ENCODE results near the gene SELENOO. TPM values are rescaled to one million over a fixed set of nuclear protein-coding genes. Genes with fewer than 3 reads are reported as not detected.
"Not testable (repeated sequence)": the region's sequence is repeated elsewhere in the genome, so short reads cannot be mapped to it uniquely, and the experiment has no call there.

Gene SELENOO
- total RNA-seq, 4 donors from 2014 or later: 48.7 to 101 (median 74.0) TPM

DNA sequence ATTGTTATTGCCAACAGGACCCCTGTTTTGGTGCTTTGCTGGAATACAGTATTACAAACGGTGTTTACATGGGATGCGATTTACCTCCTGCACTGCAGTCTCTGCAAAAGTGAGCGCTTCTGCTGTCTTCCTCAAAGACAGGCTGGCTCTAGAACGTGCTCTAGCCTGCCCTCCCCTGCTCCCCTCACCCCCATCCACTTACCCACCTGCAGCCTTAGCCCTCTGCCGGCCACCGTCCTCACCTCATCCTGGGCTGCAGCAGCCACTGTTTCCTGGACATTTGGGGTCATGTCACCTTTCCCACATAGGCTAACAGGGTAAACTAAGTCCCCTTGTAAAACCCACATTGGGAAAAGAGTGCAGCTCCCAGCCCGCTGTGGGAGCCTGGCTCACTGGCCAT lies 39.9 kb upstream of the SELENOO start:
- no peak for DNase-seq
- H3K36me3 ChIP-seq: no peaks in the 10 kb centered on the region
- no peaks in the 10 kb centered on the region for H3K9me3 ChIP-seq
- H3K4me3 ChIP-seq: no peak overlapping the region
- TF ChIP-seq POLR2A (IDR thresholded peaks at IDR 0.05): no peak
- TF ChIP-seq, protein P1, sequence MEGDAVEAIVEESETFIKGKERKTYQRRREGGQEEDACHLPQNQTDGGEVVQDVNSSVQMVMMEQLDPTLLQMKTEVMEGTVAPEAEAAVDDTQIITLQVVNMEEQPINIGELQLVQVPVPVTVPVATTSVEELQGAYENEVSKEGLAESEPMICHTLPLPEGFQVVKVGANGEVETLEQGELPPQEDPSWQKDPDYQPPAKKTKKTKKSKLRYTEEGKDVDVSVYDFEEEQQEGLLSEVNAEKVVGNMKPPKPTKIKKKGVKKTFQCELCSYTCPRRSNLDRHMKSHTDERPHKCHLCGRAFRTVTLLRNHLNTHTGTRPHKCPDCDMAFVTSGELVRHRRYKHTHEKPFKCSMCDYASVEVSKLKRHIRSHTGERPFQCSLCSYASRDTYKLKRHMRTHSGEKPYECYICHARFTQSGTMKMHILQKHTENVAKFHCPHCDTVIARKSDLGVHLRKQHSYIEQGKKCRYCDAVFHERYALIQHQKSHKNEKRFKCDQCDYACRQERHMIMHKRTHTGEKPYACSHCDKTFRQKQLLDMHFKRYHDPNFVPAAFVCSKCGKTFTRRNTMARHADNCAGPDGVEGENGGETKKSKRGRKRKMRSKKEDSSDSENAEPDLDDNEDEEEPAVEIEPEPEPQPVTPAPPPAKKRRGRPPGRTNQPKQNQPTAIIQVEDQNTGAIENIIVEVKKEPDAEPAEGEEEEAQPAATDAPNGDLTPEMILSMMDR (IDR thresholded peaks at IDR 0.05): no peak
- no peaks in the 10 kb centered on the region for H3K4me1 ChIP-seq
- no peak overlapping the region for H3K27ac ChIP-seq
- H3K27me3 ChIP-seq: no peaks in the 10 kb centered on the region

DNA sequence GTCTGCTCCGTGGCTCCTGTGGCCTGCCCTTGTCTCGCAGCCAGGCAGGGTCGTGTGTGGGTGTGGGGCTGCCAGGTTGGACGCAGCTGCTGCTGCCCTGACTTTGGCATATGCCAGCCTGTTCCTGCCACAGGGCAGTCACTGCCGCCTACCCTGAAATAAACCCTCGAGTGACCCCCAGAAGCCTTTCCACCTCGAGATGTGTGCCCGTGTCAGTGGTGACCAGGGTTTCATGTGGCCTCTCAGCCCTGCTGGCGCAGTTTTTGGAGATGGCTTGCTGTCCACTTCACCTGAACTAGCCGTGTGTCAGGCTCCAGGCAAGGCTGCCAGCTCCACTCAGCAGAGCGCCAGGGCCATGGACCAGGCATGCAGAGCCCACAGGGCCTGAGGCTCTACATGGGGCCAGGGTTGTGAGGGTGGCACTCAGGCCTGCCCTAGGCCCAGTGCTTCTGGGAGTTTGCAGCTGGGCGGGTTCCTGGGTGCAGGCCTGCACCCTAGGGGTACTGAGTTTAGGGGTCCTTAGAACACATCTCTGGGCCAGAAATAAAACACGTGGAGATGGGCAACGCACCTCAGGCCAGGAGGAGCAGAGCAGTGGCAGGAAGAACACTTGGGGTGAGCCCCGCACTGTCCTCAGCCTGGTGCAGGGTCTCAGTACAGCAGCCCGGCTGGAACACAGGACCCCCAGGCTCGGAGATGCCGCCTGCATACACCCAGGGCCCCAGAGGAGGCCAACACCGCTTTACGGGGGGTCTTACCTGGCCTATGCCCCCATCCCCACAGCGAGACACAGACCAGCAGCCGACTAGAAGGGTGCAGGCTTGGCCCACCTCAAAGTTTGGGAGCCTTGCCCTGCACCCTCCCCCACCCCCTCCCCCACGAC lies 39.1 kb upstream of the SELENOO start:
- H3K9me3 ChIP-seq: no peaks in the 10 kb centered on the region
- H3K27me3 ChIP-seq: no peaks in the 10 kb centered on the region
- H3K4me1 ChIP-seq: no peaks in the 10 kb centered on the region
- H3K4me3 ChIP-seq: no peak overlapping the region
- H3K36me3 ChIP-seq: no peaks in the 10 kb centered on the region
- DNase-seq: no peak
- H3K27ac ChIP-seq: no peak overlapping the region
- TF ChIP-seq POLR2A (IDR thresholded peaks at IDR 0.05): no peak
- TF ChIP-seq, protein P1 (IDR thresholded peaks at IDR 0.05): no peak

DNA sequence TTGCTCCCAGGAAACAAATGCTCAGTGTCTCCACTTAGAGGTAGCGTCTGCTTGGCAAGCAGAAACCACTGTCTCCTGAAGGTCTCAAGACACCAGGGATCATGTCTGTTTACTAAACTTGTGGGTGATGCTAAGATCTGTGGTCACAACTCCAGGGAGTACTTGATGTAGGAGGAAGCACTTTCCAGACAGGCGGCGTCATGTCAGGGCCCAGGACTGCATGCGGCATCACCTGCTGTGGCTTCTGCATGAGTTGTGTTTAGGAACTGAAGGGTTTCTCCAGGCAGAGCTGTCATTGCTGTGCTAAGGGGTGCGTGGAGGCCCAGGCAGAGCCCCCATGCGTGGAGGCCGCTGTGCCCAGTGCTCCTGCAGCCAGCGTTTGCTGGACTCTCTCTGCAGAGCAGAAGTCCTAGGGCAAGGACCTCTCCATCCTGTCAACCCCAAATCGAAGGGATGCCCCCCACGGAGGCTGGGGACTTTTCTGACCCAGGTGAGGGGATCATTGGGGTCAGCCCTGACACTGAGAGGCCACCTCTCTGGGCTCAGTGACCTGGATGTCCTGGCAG lies 38.3 kb upstream of the SELENOO start:
- Histone ChIP-seq H3K4me1 (no peaks in the 10 kb centered on the region), H3K4me3 (no peak overlapping the region), H3K9me3 (no peaks in the 10 kb centered on the region), H3K36me3 (no peaks in the 10 kb centered on the region), H3K27me3 (no peaks in the 10 kb centered on the region), H3K27ac (no peak overlapping the region)
- DNase-seq: peak in 1 of 3 donors; percentile 34
- no peak for TF ChIP-seq POLR2A (IDR thresholded peaks at IDR 0.05)
- TF ChIP-seq, protein P1 (IDR thresholded peaks at IDR 0.05): no peak

DNA sequence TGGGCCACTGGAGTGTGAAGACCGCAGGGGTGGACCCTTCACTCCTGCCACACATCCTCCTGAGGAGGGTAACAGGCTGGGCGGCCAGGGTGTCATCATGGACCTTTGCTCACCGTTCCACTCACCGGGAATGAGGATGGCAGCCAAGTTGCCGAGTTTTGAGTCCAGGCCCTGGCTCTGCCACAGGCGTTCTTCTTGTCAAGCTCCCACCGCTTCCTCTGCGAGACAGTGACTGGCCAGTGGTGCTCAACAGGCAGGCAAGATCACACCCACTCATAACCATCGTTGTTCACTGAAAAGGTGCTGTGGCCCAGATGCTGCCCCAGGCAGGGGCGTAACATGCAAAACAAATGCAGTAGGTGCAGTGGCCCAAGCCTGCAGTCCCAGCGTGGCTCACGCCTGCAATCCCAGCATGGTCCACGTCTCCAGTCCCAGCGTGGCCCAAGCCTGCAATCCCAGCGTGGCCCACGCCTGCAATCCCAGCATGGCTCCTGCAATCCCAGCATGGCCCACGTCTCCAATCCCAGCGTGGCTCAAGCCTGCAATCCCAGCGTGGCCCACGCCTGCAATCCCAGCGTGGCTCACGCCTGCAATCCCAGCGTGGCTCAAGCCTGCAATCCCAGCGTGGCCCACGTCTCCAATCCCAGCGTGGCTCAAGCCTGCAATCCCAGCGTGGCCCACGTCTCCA lies 35.2 kb upstream of the SELENOO start:
- H3K4me3 ChIP-seq: no peak overlapping the region
- TF ChIP-seq, protein P1 (IDR thresholded peaks at IDR 0.05): no peak
- no peak for TF ChIP-seq POLR2A (IDR thresholded peaks at IDR 0.05)
- H3K27ac ChIP-seq: no peak overlapping the region
- H3K9me3 ChIP-seq: no peaks in the 10 kb centered on the region
- H3K4me1 ChIP-seq: peaks cover 0 to 9% (median 4%) of the 10 kb centered on the region in 4 donors
- no peaks in the 10 kb centered on the region for H3K36me3 ChIP-seq
- peaks cover 0 to 8% of the 10 kb centered on the region in 2 donors for H3K27me3 ChIP-seq
- no peak for DNase-seq

DNA sequence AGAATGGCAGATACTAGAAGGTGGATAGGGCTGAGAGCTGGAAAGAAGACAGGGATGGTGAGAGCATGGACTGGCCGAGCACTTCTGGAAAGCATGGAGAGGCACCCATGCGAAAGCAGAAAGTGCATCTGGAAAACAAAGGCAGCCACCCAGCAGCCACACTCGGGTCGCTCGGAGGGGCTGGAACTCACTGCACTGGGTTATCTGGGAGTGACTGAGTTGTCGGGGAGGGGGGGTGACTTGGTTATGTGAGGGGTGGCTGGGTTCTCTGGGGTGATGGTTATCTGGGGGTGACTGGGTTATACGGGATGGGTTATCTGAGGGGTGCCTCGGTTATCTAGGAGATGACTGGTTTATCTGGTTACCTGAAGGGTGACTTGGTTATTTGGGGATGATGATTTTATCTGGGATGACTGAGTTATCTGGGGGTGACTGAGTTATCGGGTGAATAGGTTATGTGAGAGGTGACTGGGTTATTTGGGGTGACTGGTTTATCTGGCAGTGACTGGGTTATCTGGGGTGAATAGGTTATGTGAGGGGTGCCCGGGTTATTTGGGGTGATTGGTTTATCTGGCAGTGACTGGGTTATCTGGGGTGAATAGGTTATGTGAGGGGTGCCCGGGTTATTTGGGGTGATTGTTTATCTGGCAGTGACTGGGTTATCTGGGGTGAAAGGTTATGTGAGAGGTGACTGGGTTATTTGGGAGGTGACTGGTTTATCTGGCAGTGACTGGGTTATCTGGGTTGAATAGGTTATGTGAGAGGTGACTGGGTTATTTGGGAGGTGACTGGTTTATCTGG lies 32.9 kb upstream of the SELENOO start:
- TF ChIP-seq, protein P1 (IDR thresholded peaks at IDR 0.05): no peak
- Histone ChIP-seq H3K27ac (no peak overlapping the region), H3K27me3 (peaks cover 0 to 18% of the 10 kb centered on the region in 2 donors), H3K36me3 (no peaks in the 10 kb centered on the region), H3K4me1 (peaks cover 0 to 14% (median 4%) of the 10 kb centered on the region in 4 donors), H3K9me3 (no peaks in the 10 kb centered on the region), H3K4me3 (no peak overlapping the region)
- DNase-seq: peak in 1 of 3 donors; percentile 40

DNA sequence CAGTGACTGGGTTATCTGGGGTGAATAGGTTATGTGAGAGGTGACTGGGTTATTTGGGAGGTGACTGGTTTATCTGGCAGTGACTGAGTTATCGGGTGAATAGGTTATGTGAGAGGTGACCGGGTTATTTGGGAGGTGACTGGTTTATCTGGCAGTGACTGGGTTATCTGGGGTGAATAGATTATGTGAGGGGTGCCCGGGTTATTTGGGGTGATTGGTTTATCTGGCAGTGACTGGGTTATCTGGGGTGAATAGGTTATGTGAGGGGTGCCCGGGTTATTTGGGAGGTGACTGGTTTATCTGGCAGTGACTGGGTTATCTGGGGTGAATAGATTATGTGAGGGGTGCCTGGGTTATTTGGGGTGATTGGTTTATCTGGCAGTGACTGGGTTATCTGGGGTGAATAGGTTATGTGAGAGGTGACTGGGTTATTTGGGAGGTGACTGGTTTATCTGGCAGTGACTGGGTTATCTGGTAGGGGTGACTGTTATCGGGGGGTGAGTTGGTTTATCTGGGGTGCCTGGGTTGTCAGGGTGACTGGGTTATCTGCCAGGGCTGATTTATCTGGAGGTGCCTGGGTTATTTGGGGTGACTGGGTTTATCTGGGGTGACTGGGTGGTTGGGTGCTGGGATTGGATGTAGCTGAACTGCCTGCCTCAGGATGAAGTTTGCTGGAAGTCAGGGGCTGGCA lies 32.2 kb upstream of the SELENOO start:
- H3K27ac ChIP-seq, H3K9me3 ChIP-seq, DNase-seq, H3K36me3 ChIP-seq, H3K4me3 ChIP-seq: not testable (repeated sequence)
- peaks cover 0 to 18% of the 10 kb centered on the region in 2 donors for H3K27me3 ChIP-seq
- H3K4me1 ChIP-seq: peaks cover 0 to 14% (median 4%) of the 10 kb centered on the region in 4 donors

Measured in Peyer's patch (tissue), 4 donors.